Neuronal stem cell (in vitro differentiated cells): ENCODE data around the gene WWOX.

ENCODE experiments used
- DNase-seq: peaks from one replicate; pipeline ENCODE4 v3.0.0-alpha.2; 2013; ENCODE audit warnings: low spot score
- H2AFZ ChIP-seq: one replicate; pipeline ENCODE4 v1.6.1; 2013; ENCODE audit warnings: mild to moderate bottlenecking, low read length, inconsistent platforms
- H2AK5ac ChIP-seq: 2 replicates; pipeline ENCODE4 v1.6.1; 2013; ENCODE audit warnings: low read depth, mild to moderate bottlenecking, inconsistent platforms, low read length, moderate library complexity, mixed read lengths
- H2BK120ac ChIP-seq: 2 replicates; pipeline ENCODE4 v1.6.1; 2013; ENCODE audit warnings: low read depth, mild to moderate bottlenecking, inconsistent platforms, low read length, moderate library complexity, mixed read lengths
- H2BK12ac ChIP-seq: one replicate; pipeline ENCODE4 v1.6.1; 2013; ENCODE audit warnings: low read length, inconsistent platforms
- H2BK15ac ChIP-seq: 2 replicates; pipeline ENCODE4 v1.6.1; 2013; ENCODE audit warnings: mild to moderate bottlenecking, low read length, inconsistent platforms, mixed read lengths
- H2BK5ac ChIP-seq: one replicate; pipeline ENCODE4 v1.6.1; 2013; ENCODE audit warnings: inconsistent platforms, mild to moderate bottlenecking, low read length, moderate library complexity
- H3K14ac ChIP-seq: one replicate; pipeline ENCODE4 v1.6.1; 2013; ENCODE audit warnings: low read length, inconsistent platforms
- H3K18ac ChIP-seq: 2 replicates; pipeline ENCODE4 v1.6.1; 2013; ENCODE audit warnings: low read length, inconsistent platforms
- H3K23ac ChIP-seq: 2 replicates; pipeline ENCODE4 v1.6.1; 2013; ENCODE audit warnings: low read depth, mild to moderate bottlenecking, mixed read lengths, low read length, inconsistent platforms; ENCODE audit not compliant: poor library complexity
- H3K27ac ChIP-seq: replicated peaks from 3 replicates; pipeline ENCODE4 v1.5.1; 2013; ENCODE audit warnings: low read length, inconsistent platforms
- H3K27me3 ChIP-seq, 3 experiments: 2 replicates each; pipeline ENCODE4 v1.6.1; 2013; ENCODE audit warnings: low read length in 3 of 3, mild to moderate bottlenecking in 2 of 3, inconsistent platforms in 1 of 3, low read depth in 1 of 3, mixed read lengths in 1 of 3, moderate library complexity in 1 of 3; ENCODE audit not compliant: control insufficient read depth in 3 of 3, insufficient read depth in 3 of 3
- H3K36me3 ChIP-seq, 2 donors: replicated peaks in 1 of 2; 2 replicates each; pipeline ENCODE4 v1.6.1; 2013; ENCODE audit warnings: low read length in 2 of 2; ENCODE audit not compliant: control insufficient read depth in 2 of 2, insufficient read depth in 2 of 2
- H3K4ac ChIP-seq: 2 replicates; pipeline ENCODE4 v1.6.1; 2013; ENCODE audit warnings: inconsistent platforms, mild to moderate bottlenecking, low read length, moderate library complexity
- H3K4me1 ChIP-seq, 2 donors: 1 replicate in 1 of 2; 2 replicates in 1 of 2; pipeline ENCODE4 v1.6.1; 2013; ENCODE audit warnings: low read length in 2 of 2, low read depth in 1 of 2; ENCODE audit not compliant: control insufficient read depth in 2 of 2, insufficient read depth in 1 of 2
- H3K4me2 ChIP-seq: one replicate; pipeline ENCODE4 v1.6.1; 2013; ENCODE audit warnings: mild to moderate bottlenecking, low read length, inconsistent platforms; ENCODE audit not compliant: insufficient read depth, poor library complexity, severe bottlenecking
- H3K4me3 ChIP-seq, 2 donors: 2 replicates each; pipeline ENCODE4 v1.5.1; 2013; ENCODE audit warnings: low read length in 2 of 2, mild to moderate bottlenecking in 2 of 2, inconsistent platforms in 1 of 2, moderate library complexity in 1 of 2
- H3K79me1 ChIP-seq: one replicate; pipeline ENCODE4 v1.6.1; 2013; ENCODE audit warnings: low read depth, mild to moderate bottlenecking, inconsistent platforms, low read length, moderate library complexity
- H3K9ac ChIP-seq: one replicate; pipeline ENCODE4 v1.6.1; 2013; ENCODE audit warnings: mild to moderate bottlenecking, low read depth, low read length, inconsistent platforms; ENCODE audit not compliant: poor library complexity
- H3K9me3 ChIP-seq, 2 donors: replicated peaks in 1 of 2; 2 replicates each; pipeline versions ENCODE3 to v1.6.1; 2013; ENCODE audit warnings: low read length in 2 of 2, mild to moderate bottlenecking in 2 of 2, inconsistent platforms in 1 of 2, low read depth in 1 of 2, mixed read lengths in 1 of 2, moderate library complexity in 1 of 2; ENCODE audit not compliant: control insufficient read depth in 2 of 2, insufficient read depth in 1 of 2
- H4K8ac ChIP-seq: one replicate; pipeline ENCODE4 v1.6.1; 2013; ENCODE audit warnings: low read depth, mild to moderate bottlenecking, inconsistent platforms, low read length, moderate library complexity
- H4K91ac ChIP-seq: one replicate; pipeline ENCODE4 v1.6.1; 2013; ENCODE audit warnings: low read length, low read depth, mild to moderate bottlenecking, inconsistent platforms; ENCODE audit not compliant: poor library complexity
- WGBS, 2 donors: extraction: QIAGEN DNeasy Blood & Tissue Kit; methylation state at CpG; one replicate each; pipeline ENCODE4 v1.1.7; 2013; ENCODE audit warnings: missing lambda C conversion rate in 2 of 2, mixed read lengths in 1 of 2; ENCODE audit not compliant: insufficient read length in 2 of 2, insufficient replicate concordance in 1 of 2; ENCODE audit errors: extremely low coverage in 2 of 2; 5-methylcytosine and 5-hydroxymethylcytosine counted together

WWOX gene

DNA sequence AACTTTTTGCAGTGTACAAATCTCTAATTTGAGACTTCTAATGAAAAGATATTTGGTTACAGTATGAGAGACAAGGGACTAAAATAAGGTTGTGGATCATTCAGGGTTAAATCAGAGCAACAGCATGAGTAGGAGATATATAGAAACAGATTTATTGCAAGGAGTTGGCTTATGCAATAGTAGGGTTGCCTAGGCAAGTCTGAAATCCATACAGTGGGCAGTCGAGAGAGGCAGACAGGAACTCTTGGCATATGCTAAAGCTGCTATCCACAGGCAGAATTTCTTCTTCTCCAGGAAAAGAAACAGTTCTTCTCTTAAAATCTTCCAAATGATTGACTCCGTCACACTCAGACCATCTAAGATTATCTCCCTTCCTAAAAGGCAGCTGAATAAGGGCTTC is 1000.3 kb downstream of the WWOX start:
- no CpG with 5 or more reads among the region's 2 CpGs for WGBS, 2 donors
- no peak overlapping the region for H4K8ac ChIP-seq
- H3K23ac ChIP-seq, result no peak overlapping the region
- H3K36me3 ChIP-seq, result no peaks in the 10 kb centered on the region
- H2BK12ac ChIP-seq, result no peak overlapping the region
- no peak overlapping the region for H3K4ac ChIP-seq
- DNase-seq, result no peak
- H3K4me3 ChIP-seq, result no peak overlapping the region
- no peak overlapping the region for H2AFZ ChIP-seq
- no peak overlapping the region for H3K4me2 ChIP-seq
- peaks cover 0 to 5% of the 10 kb centered on the region in 2 donors for H3K9me3 ChIP-seq
- H3K27me3 ChIP-seq, result no peaks in the 10 kb centered on the region
- no peak overlapping the region for H2AK5ac ChIP-seq
- no peak overlapping the region for H3K14ac ChIP-seq
- no peaks in the 10 kb centered on the region for H3K79me1 ChIP-seq
- no peak overlapping the region for H2BK120ac ChIP-seq
- H2BK15ac ChIP-seq, result no peak overlapping the region
- H3K18ac ChIP-seq, result no peak overlapping the region
- H3K9ac ChIP-seq, result no peak overlapping the region
- peaks cover 11% of the 10 kb centered on the region in 2 donors for H3K4me1 ChIP-seq
- no peak overlapping the region for H4K91ac ChIP-seq
- no peak overlapping the region for H2BK5ac ChIP-seq
- H3K27ac ChIP-seq, result no peak overlapping the region

GRCh38 chr16:79100447-79100846 is 1001.0 kb downstream of the WWOX start:
- Histone ChIP-seq H4K91ac (no peak overlapping the region), H2AFZ (no peak overlapping the region), H3K27ac (no peak overlapping the region), H3K9ac (no peak overlapping the region), H2BK5ac (no peak overlapping the region), H3K27me3 (no peaks in the 10 kb centered on the region), H3K9me3 (peaks cover 0 to 5% of the 10 kb centered on the region in 2 donors), H2AK5ac (no peak overlapping the region), H3K36me3 (no peaks in the 10 kb centered on the region), H3K23ac (no peak overlapping the region), H3K18ac (peak overlapping the region; percentile 54), H4K8ac (no peak overlapping the region), H3K4me2 (no peak overlapping the region), H3K4ac (no peak overlapping the region), H3K79me1 (no peaks in the 10 kb centered on the region), H3K14ac (no peak overlapping the region), H2BK12ac (no peak overlapping the region), H2BK120ac (no peak overlapping the region), H3K4me1 (peaks cover 14 to 15% of the 10 kb centered on the region in 2 donors), H3K4me3 (no peak overlapping the region), H2BK15ac (no peak overlapping the region)
- WGBS, 2 donors, result no CpG with 5 or more reads among the region's 8 CpGs
- DNase-seq, result no peak

DNA sequence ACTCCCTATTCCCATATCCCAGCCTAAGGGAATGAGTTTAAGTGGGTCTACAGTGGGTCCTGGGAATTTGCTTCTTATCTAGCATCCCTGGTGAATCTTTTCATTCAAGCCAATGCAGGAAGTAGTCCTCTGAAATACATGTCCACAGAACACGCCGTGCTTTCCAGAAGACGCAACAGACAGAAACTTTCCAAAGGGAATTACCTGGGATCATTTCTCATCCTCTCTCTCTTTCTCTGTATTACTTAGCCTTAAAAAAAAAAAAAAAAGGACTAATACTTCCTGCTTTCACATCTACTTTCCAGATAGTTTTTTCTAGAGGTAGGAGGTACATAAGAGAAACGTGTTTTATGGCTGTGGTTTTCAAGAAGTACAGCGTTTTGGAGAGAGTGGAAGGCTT is 1002.0 kb downstream of the WWOX start:
- Histone ChIP-seq H2BK12ac (no peak overlapping the region), H2BK5ac (no peak overlapping the region), H3K36me3 (no peaks in the 10 kb centered on the region), H3K9me3 (peaks cover 0 to 5% of the 10 kb centered on the region in 2 donors), H4K8ac (no peak overlapping the region), H2BK15ac (no peak overlapping the region), H3K27me3 (no peaks in the 10 kb centered on the region), H3K4me3 (no peak overlapping the region), H3K18ac (no peak overlapping the region), H3K4me1 (peaks cover 10 to 11% of the 10 kb centered on the region in 2 donors), H2AFZ (no peak overlapping the region), H3K27ac (no peak overlapping the region), H3K14ac (no peak overlapping the region), H3K4ac (no peak overlapping the region), H4K91ac (no peak overlapping the region), H3K79me1 (no peaks in the 10 kb centered on the region), H3K4me2 (no peak overlapping the region), H2AK5ac (no peak overlapping the region), H3K23ac (no peak overlapping the region), H3K9ac (no peak overlapping the region), H2BK120ac (no peak overlapping the region)
- no CpG with 5 or more reads among the region's 5 CpGs for WGBS, 2 donors
- no peak for DNase-seq

- H3K27ac ChIP-seq, result peak overlapping the region; percentile 62
- peak overlapping the region; percentile 62 for H2AFZ ChIP-seq
- no peak overlapping the region for H3K4me2 ChIP-seq
- H2BK120ac ChIP-seq, result no peak overlapping the region
- H4K8ac ChIP-seq, result no peak overlapping the region
- H4K91ac ChIP-seq, result no peak overlapping the region
- peaks cover 9 to 11% of the 10 kb centered on the region in 2 donors for H3K4me1 ChIP-seq
- peak; percentile 70 for DNase-seq
- H3K9ac ChIP-seq, result no peak overlapping the region
- no peaks in the 10 kb centered on the region for H3K9me3 ChIP-seq
- no peak overlapping the region for H3K18ac ChIP-seq
- H3K27me3 ChIP-seq, result no peaks in the 10 kb centered on the region
- H2BK15ac ChIP-seq, result no peak overlapping the region
- no peak overlapping the region for H2BK5ac ChIP-seq
- H3K23ac ChIP-seq, result no peak overlapping the region
- H3K4me3 ChIP-seq, result no peak overlapping the region
- no peak overlapping the region for H3K14ac ChIP-seq
- no CpG with 5 or more reads among the region's 10 CpGs for WGBS, 2 donors
- H3K4ac ChIP-seq, result no peak overlapping the region
- H3K36me3 ChIP-seq, result no peaks in the 10 kb centered on the region
- no peaks in the 10 kb centered on the region for H3K79me1 ChIP-seq
- no peak overlapping the region for H2BK12ac ChIP-seq
- no peak overlapping the region for H2AK5ac ChIP-seq
These were observed 1005.1 kb downstream of the WWOX start for GRCh38 chr16:79104567-79104966.
